Activated T-cell treated with anti-CD3 and anti-CD28 coated beads for 48 hours (primary cell): ENCODE measurements around the gene TRIM40.
A peak's percentile ranks its signal among the peaks of the same experiment; 100 is the strongest.

Source experiments
- DNase-seq: peaks from one replicate; pipeline ENCODE4 v3.0.0-alpha.2; 2020; ENCODE audit warnings: low read depth

Gene TRIM40

DNA sequence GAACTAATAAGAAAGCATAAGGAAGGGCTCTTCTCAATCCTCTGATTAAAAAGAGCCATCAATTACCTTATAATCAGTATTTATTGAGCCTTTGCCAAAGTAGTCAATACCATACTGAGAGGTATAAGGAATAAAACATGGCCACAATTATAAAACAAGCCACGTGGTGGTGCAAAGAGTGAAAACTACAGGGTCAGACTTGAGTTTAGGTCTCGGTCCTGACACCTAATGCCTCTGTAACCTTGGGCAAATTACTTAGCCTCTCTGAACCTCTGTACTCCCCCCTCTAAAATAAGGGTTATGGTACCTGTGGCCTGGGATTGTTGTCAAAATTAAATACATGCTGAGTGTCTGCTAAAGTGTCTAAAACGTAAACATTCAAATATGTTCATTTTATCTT is 13.3 kb downstream of the TRIM40 start:
- DNase-seq, result no peak

DNA sequence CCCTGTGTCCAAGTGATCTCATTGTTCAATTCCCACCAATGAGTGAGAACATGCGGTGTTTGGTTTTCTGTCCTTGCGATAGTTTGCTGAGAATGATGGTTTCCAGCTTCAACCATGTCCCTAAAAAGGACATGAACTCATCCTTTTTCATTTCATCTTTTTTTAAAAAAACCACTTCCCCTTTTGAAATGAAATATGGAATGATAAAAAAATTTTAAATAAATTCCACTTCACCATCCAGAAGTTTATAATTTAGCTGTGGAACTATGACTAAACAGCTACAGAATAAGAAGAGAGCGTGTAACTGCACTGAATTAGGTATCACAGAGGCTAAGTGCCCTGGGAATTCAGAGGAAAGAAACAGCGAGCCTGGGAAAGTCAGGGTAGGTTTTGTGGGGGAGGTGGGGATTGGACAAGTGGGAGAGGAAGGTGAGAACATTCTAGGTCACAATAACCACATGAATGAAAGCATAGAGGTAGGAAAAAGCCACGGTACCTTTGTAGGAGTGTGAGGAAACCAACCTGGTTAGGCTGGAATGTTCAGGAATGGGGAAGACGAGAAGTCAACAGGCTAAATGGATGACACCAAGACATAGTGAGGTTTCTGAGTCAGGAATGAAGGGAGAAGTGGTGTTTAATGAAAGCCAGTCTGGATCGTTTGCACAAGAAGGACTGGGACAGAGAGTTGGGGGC is 14.1 kb downstream of the TRIM40 start:
- DNase-seq, result no peak

DNA sequence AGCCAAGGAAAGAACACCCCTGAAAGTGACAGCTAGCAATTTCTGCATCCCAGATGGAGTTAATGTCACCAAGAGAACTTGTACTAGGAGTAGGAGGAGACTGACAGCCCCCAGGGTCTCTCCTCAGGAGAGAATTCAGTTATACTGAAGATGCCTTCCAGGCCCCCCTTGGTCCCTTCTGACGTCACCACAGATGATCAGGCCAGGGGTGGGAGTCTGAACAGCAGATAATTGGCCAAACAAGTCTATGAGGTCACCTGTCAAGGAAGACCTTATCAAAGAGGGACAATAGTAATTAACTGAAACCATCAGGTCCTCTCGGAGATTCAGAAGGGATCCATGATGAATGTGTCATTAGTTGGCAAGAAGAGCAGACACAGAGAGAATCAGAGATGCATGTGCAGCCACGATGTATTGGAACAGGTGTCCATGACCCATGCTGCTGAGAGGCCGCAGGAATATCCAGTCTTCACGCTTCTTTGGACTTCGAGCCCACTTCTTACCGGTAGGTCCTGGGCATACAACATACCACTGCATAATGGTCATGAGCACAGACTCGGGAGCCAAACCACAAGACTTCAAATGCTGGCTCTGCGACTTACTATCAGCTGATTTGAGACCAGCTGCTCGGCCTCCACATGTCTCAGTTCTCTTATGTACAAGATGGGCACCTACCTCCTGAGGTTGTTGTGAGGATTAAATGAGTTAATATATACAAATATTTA is 14.9 kb downstream of the TRIM40 start:
- no peak for DNase-seq

DNA sequence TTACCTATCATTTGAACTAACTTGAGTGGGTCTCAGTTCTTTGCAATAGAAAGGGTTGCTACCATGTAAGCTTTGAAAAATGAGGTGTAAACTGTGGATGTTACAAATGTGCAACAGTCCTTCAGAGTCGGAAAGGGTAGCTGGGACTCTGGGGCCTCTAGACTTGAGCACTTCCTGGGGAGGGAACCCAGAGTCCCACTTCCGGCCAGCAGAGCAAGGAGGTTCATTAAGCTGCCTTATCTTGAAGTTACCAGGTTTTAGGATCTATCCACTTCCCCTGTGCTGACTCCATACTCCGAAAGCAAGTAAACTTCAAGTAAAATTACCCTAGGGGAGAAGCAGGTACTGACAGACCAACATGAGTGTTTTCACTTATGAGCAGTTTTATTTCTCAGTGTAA is 15.6 kb downstream of the TRIM40 start:
- DNase-seq, result no peak

DNA sequence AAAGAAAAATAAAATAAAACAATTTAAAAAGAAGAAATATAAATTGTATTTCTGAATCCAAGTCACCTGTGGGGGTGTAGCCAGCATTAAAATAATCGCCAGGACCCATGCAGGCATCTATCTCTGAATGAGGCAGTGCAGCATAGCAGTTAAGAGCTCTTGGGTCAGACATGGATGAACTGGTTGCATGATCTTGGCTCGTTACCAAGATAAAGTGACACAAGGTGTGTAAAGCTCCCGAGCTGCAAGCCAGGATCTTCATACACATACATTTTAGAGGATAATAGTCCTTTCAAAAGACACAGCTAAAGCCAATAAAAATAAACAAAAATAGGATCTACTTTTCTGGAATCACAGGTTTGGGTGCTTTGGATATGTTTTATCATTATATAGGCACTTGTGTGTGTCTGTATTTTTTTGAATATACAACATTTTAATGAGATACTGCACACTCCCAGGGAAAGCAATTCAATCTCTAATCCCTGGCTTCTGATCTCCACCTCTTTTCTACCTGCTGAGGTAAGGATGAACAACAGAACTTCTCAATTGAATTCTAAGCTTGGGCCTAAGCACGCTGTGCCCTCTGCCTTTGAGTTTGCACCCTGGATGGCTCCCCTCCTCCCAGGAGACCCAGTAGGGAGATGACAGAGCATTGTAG is 16.2 kb downstream of the TRIM40 start:
- no peak for DNase-seq

DNA sequence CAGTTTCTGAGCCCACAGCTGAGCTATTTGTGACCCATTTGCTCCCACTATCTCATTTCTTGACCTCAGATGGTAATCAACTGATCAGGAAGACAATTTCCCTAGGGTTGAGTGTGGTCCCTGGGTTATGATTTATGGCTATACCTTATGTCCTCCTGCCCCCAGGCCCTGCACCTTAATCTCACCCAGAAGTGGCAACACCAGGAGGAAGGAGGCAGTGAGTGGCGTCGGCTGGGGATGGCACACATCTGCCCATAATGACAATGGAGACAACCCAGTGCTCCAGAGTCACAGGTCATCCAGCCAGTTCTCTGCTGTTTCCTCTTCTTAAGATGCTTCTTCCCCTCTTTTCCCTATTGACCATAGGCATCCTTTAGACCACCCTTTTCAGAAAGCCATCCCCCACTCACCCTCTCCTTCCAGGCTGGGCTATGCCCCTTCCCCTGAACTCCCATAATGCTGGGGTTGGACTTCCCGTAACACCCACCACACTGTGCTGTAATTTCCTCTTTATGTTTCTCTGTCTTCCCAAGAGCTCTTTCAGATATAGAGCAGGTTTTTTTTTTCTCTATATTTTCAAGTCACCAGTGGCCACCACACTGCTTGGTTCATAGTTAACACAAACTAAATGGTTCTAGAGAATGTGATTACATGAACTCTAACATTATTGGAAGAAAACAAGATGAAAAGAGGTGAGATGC is 17.1 kb downstream of the TRIM40 start:
- DNase-seq, result no peak

DNA sequence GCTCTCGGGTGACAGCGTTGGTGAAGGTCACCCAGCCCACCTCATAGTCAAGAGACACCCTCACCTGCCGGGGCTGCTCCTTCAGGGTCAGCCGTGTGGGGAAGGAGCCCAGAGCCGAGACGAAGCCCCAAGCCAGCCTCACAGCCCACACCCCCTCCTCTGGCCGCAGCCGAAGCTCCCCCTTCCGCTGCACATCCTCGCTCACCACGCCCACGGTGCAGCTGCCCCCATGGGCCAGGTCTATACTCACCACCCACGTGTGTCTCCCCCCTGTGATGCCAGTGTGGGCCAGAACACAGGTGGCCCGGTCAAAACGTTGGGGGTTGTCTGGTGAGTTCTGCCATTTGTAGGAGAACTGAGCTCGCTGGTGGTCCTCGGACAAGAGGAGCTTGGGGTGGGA is 18.1 kb downstream of the TRIM40 start:
- no peak for DNase-seq

DNA sequence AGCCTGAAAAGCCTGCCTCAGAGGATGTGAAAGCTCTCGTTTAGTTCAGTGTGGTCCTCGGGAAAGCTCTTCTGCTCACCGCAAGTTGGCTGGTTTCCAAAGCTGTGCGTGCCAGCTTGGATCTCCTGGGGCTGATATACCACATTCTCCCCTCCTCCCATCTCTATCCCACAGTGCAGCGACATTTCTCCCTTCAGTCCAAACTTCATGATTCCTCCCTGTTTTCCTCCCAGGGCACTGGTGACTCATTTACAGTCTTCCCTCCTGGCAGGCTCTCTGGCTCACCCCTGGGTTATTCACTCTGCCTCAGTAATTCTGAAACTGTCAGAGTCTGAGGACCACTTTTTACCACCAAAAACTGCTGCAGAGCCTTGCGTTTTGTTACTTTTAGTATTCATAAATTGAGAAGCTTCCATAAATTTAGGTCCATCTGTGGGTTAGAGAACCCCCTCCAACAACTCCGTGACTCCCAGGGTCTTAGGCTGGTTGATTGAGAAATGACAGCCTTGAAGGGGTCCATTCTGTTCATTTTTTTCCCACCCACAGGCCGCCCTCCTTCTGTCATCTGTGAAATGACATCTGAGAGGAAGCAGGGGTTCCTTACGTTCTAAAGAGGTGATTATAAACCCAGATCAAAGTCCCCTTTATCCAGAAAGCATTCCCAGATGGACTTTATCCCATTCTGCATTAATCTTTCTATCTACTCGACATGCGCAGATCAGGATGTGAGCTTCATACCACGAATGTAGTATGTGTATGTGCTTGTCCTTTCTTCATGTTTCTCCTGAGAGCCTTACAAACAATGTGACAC is 19.0 kb downstream of the TRIM40 start:
- no peak for DNase-seq

DNA sequence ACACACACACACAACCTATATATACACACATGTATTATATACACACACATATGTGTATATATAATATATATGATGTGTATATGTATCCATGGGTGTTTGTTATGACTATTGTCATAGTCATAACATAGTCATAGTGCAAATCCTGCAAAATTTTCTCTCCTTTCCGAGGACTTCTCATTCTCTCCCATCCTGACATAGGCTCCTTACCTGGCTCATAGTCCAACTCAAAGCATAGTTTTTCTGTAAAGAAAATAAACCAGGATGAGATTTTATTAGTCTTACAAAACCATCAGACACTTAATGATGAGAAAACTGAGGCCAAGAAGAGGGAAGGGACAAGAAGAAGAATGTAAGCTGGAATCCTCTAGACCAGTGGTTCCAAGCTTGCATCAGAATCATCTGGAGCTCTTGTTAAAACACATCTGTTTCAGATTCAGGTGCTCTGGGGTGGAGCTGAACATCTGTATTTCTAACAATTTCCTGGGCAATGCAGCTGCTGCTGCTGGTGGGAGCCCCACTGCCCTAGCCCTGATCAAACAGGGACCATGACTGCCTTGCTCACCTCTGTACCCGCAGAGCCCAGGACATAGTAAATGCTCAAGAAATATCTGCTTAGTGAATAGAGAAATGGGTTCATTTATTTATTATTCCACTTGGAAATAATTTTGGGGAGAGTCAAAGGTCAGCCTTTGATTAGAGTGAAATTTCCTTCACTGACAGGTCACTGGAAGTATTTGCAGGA is 19.8 kb downstream of the TRIM40 start:
- DNase-seq, result no peak

DNA sequence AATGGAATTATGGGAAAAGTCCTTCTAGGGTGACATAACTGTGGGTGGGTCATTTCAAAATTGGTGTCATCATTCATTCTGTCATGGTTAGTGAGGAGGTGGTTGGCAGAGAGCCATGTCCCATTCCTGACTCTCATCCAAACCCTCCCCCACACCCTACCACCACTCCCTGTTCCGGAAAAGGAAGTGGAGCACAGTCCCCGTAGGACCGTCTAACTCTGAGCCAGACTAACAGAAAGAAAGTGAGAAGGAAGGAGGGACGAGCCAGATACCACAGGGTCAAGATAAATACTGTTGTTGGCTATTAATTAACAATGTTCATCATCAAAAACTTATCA is 20.3 kb downstream of the TRIM40 start:
- DNase-seq, result no peak

DNA sequence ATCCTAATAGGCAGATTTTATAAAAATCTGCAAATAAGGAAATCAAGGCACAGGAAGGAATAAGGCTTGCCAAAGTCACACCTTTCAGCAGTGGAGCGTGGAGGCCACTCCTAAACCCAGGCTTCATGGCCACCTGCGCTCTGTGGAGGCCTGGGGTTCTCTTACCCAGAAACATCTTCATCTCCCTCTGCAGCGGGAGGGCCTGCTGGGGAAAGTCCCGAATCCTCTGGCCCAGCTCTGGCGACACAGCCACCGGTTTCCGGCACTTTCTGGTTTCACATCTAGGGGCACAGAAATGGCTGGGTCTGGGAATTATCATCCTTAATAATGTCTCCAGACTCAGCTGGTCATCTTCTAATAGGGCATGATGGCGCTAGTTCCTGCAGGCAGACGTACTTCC is 20.8 kb downstream of the TRIM40 start:
- no peak for DNase-seq

DNA sequence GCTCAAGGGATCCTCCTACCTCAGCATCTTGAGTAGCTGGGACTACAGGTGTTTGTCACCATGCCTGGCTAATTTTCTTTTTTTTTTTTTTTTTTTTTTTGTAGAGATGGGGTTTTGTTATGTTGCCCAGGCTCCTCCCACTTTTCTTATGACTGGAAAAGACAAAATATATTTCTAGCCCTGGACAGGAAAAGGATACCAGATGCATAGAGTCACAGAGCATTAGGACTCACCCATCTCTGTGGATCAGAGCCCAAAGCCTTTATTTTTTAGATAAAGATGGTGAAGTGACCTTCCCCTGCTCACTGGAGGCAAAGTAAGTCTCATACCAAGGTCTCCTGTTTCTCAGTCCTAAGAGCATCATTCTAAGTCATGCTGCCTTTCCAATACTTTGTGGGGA is 21.6 kb downstream of the TRIM40 start:
- no peak for DNase-seq

DNA sequence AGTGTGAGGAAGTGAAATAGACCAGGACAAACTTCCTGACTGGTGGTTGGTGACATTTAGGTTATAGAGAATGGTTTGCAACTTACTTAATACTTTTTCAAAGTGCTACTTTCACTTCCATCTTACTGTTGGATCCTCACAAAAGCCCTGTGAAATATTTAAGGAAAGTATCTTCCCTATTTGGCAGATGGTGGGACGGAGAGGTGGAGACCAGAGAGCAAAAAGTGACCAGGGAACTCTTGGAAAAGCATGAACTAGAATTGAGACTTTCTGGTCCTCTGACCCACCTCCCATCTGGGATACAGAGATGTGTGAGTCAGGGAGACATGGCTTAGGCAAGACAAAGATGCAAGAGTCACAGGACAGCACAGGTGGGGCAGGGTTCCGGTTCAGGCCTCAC is 22.1 kb downstream of the TRIM40 start:
- no peak for DNase-seq

DNA sequence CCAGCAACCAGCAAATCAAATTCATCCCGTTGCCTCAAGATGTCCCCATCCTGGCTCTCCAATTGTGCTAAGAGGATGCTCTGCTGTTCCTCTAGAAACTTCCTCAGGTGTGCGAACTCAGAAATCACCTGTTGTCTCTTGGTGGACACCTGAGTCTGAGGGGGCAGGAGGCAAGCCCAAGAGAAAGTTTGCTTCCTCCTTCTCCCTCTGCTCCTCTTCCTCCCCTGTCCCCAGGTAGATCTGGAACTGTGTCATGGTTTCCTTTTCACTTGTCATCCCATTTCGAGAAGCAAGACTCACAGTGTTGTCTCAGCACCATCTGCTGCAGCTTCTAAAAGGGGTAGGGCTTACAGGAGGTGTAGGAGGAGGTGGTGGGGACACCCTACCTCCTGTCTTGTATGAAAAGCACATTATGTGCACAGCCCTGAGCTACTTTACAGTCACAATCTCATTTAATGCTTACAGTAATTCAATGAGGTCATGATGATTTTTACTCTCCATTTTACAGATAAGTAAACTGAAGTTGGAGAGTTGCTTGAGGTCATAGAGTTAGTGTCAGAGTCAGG is 22.6 kb downstream of the TRIM40 start:
- peak; percentile 21 for DNase-seq

DNA sequence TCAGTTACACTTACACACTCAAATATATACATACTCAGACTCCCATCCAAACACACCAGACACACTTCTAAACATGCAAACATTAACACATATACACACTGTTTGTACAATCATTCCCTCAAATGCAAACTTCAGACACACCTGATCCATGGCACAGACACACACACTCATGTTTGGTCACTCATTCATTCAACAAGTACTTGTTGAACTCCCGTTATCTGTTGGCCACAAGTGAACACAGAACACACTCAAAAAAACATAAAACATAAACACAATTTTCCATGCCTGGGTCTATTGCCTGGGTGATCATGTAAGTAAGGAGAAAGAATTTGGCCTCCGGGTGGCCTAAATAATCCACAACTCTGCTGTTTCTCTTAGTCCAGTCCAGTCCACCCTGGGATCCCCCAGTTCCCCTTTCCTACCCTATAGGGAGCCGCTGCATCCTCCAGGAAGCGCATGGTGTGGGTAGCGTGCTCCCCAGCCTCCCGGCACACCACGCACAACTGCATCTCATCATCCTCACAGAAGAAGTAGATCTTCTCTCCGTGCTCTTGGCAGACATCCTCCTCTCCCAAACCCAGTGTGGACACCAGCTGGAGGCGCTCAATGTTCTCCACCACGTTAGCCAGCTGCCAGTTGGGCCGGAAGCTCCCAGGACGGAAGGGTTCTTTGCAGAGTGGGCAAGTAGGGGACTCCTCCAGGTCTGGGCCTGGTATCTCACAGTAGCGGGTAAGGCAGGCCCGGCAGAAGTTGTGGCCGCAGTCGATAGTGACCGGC is 24.3 kb downstream of the TRIM40 start:
- DNase-seq, result no peak

DNA sequence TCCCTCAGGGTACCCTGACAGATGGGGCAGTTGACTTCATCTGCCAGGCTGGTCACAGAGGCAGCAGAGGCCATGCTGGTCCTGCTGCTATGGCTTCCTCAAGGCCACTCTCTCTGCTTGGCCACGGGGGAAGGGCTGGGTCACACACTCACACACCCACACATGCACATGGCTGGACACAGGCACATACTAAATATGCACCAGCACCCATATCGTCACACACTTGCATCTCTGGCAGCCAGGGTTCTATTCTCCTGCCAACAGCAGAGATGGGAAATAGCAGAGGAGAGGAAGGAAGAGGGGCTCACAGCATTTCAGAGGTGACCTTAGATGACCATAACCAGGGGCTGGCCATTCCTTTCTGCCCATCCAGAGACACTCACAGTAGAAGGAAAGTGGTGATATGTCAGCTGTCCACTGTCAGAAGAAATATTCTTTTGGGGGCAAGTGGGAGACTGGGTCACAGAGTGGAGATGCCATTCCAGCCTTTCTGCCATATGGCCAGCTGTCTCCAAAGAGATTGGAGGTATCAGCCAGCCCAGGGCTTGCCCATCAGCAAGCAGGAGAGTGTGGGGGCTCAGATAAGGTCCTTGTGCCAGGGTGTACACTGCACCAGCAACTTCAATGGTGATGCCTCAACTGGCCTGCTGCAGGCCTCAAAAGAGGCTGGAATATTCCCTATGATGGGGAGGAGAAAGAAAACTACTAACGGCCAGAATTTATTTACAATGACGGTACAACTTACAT is 25.0 kb downstream of the TRIM40 start, which contains the start of gene TRIM10:
TSS of gene TRIM10 (minus strand) at position 427 of the 747 bp plus-strand sequence. CDS start at position 74, 353 bp downstream.
- no peak for DNase-seq

DNA sequence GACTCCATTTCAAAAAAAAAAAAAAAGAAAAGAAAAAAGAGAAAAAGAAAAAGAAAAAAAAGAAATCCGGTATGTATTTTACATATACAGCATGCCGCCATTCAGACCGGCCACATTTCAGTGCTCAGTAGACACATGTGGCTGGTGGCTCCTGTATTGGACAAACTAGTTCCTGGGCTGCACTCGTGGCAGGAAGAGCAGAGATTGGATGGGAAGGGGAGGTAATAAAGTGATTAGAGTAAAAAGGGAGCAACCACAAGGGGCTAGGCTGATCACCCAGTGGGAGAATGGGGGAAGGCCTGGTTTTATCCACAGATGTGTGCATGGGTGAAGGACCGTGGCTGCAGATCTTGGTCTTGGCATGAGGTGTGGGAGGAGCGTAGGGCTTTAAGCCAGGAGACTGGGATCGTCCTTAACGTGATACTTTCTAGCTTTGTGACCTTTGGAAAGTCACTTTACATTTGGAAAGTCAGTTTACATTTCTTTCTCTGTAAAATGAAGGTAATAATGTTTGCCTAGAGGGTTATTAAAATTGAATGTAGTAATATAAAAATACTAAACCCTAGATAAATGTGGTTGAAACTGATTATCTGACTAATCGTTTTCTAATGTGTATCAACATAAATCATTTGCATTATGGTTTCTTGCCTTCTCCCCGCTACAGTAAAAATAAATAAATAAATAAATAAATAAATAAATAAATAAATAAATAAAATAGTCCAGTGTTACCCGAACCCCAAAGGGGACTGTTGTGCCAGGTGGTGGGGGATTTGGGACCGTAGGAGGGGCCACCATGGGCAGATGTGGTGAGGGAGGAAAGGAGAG is 26.5 kb downstream of the TRIM40 start:
- no peak for DNase-seq
